ENCODE measurements around the gene ARID3B. TPM values are rescaled to one million over a fixed set of nuclear protein-coding genes. Genes with fewer than 3 reads are reported as not detected.

ARID3B gene
- total RNA-seq, 1 experiment from 2014 or later, result 8.1 TPM

DNA sequence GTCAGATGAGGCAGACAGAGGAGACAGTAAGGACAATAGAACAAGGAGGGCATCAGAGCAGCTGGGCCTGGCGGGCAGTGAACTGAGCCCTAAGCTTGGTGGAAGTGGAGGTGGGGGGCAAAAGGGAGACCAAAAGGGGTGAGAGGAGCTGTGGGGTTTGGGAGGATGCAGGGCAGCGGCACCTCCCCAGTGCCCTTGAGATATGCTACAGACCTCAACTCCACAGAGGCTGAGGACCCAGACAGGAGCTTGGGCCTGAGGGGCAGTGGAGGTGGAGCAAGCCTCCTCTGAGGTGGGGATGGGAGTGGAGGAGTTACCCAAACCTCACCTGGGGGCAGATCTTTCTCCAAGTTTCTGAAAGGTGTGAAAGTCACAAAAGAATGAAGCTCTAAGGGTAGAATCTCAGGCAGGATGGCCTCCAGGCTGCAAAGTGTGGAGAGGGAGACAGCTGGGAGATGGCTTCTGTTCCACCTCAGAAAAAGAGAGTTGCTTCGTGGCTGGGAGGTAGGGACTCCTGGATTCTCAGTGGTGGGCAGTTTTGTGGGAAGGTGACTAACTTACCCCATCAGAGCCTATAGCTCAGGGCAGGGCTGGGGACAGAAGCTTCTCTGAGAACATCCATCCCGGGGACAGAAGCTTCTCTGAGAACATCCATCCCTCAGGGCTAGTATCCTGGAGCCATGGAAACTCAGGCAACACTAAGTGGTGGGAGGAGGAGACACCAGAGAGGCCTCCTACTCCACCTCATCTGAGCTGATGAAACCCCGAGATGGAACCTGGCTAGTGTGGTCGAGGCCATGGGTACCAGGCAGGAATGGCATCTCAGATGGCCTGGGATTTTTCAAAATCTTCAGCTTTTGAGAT is 72.3 kb downstream of the ARID3B start:
- no peak overlapping the region for H3K9ac ChIP-seq (ENCODE audit: low read length)
- TF ChIP-seq FOSL1 (IDR thresholded peaks at IDR 0.05; ENCODE audit: low read depth) (no peak), POLR2A (IDR thresholded peaks at IDR 0.05; ENCODE audit: borderline replicate concordance, extremely low read depth, insufficient read depth, insufficient read length) (no peak), EZH2 (IDR thresholded peaks at IDR 0.05) (no peak), ZFX (IDR thresholded peaks at IDR 0.05) (no peak), CBX3 (IDR thresholded peaks at IDR 0.05; ENCODE audit: low read depth) (no peak), SP1 (IDR thresholded peaks at IDR 0.05; ENCODE audit: low read depth) (no peak)
- H3K36me3 ChIP-seq (ENCODE audit: control insufficient read depth in 1 of 2, insufficient read depth in 2 of 2, low read length in 2 of 2), result no peaks in the 10 kb centered on the region
- H3K4me2 ChIP-seq (ENCODE audit: low read length), result no peak overlapping the region
- no peaks in the 10 kb centered on the region for H4K20me1 ChIP-seq (ENCODE audit: insufficient read depth)
- peaks cover under 1% of the 10 kb centered on the region; the same call in 1 of the 2 replicates for H3K27me3 ChIP-seq (ENCODE audit: insufficient read depth, low read length)
- H2AFZ ChIP-seq (ENCODE audit: low read depth, low read length, poor library complexity, severe bottlenecking), result no peak overlapping the region
- POLR2A ChIA-PET, result no interaction called here
- CTCF ChIA-PET, result no interaction called here
- peaks cover 9 to 27% of the 10 kb centered on the region in 2 experiments; a peak in 3 of 4 replicates for H3K4me1 ChIP-seq (ENCODE audit: control insufficient read depth in 1 of 2, insufficient read depth in 2 of 2, low read length in 2 of 2)
- intact Hi-C loops (cut with micrococcal nuclease), result no loop called here
- ATAC-seq (no peak), DNase-seq (ENCODE audit: low read depth, low spot score) (no peak)
- BruUV-seq (replicated peaks), result no TSS peak
- no peaks in the 10 kb centered on the region for H3K9me2 ChIP-seq (ENCODE audit: insufficient read depth)
- no peaks in the 10 kb centered on the region for H3K9me3 ChIP-seq (ENCODE audit: control insufficient read depth in 1 of 2, insufficient read depth in 1 of 2, low read depth in 1 of 2, low read length in 2 of 2)
- RAD21 ChIA-PET (ENCODE audit: low non-redundant PET in 1 of 2, low total read pairs in 2 of 2, uncharacterized antibody in 2 of 2, unreplicated experiment in 2 of 2), result no interaction called here
- no peak overlapping the region for H3K27ac ChIP-seq (ENCODE audit: low read depth, low read length)
- no peak overlapping the region for H3K4me3 ChIP-seq (replicated peaks in 1 of 2; ENCODE audit: low read depth in 1 of 2, low read length in 2 of 2)
- peaks cover 27% of the 10 kb centered on the region for H3K79me2 ChIP-seq (ENCODE audit: insufficient read depth, low read length)

DNA sequence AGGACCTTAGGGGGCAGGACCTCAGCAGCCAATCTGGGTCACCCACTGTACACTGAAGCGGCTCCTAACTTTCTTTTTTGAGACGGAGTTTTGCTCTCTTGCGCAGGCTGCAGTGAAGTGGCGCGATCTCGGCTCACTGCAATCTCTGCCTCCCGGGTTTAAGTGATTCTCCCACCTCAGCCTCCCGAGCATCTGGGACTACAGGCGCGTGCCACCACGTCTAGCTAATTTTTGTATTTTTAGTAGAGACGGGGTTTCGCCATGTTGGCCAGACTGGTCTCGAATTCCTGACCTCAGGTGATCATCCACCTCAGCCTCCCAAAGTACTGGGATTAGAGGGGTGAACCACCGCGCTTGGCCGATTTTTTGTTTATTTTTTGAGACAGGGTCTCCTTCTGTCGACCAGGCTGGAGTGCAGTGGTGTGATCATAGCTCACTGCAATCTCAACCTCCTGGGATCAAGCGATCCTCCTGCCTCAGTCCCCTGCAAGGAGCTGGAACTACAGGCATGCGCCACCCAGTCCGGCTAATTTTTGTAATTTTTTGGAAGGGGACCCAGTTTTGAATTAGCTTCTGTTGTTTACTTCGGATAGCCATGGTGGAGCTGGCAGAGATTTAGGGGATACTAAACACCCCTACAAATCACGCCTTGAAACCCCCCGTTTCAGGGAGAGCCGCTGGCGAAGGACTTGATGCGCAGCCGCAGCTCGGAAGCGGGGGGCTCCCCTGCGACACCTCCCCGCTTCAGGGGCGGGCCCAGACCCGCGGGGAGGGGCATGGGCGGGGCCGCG is 73.1 kb downstream of the ARID3B start:
- ChIA-PET RAD21 (ENCODE audit: low non-redundant PET in 1 of 2, low total read pairs in 2 of 2, uncharacterized antibody in 2 of 2, unreplicated experiment in 2 of 2) (interaction anchor here in 1 of 2 experiments (0.7 kb wide), 1 partner anchor 68 kb away, joined by 3 read pairs; no protein-coding TSS in a partner anchor), POLR2A (no interaction called here), CTCF (interaction anchor here (0.8 to 1.2 kb wide), 2 partner anchors 112 to 239 kb away, joined by 3 to 4 read pairs; no protein-coding TSS in a partner anchor)
- Histone ChIP-seq H3K9me3 (ENCODE audit: control insufficient read depth in 1 of 2, insufficient read depth in 1 of 2, low read depth in 1 of 2, low read length in 2 of 2) (no peaks in the 10 kb centered on the region), H4K20me1 (ENCODE audit: insufficient read depth) (no peaks in the 10 kb centered on the region), H3K79me2 (ENCODE audit: insufficient read depth, low read length) (peaks cover 35% of the 10 kb centered on the region), H3K4me1 (ENCODE audit: control insufficient read depth in 1 of 2, insufficient read depth in 2 of 2, low read length in 2 of 2) (peaks cover 9 to 27% of the 10 kb centered on the region in 2 experiments; a peak in 3 of 4 replicates), H3K9ac (ENCODE audit: low read length) (peak overlapping the region; percentile 99), H3K27ac (ENCODE audit: low read depth, low read length) (peak overlapping the region; percentile 13; the same call in 1 of the 2 replicates), H3K9me2 (ENCODE audit: insufficient read depth) (no peaks in the 10 kb centered on the region), H2AFZ (ENCODE audit: low read depth, low read length, poor library complexity, severe bottlenecking) (peak overlapping the region; percentile 11), H3K27me3 (ENCODE audit: insufficient read depth, low read length) (no peaks in the 10 kb centered on the region), H3K4me2 (ENCODE audit: low read length) (peak overlapping the region; percentile 92), H3K4me3 (replicated peaks in 1 of 2; ENCODE audit: low read depth in 1 of 2, low read length in 2 of 2) (peak overlapping the region; percentile 99), H3K36me3 (ENCODE audit: control insufficient read depth in 1 of 2, insufficient read depth in 2 of 2, low read length in 2 of 2) (no peaks in the 10 kb centered on the region)
- DNase-seq (ENCODE audit: low read depth, low spot score), result no peak
- intact Hi-C loops (cut with micrococcal nuclease), result loop anchor here (1.0 to 2.0 kb wide), 2 partner anchors 73 to 153 kb away; partner anchors contain the start of genes ARID3B and UBL7
- TSS peak; percentile 33 for BruUV-seq (replicated peaks)
- no peak for ATAC-seq
- TF ChIP-seq, protein P1, sequence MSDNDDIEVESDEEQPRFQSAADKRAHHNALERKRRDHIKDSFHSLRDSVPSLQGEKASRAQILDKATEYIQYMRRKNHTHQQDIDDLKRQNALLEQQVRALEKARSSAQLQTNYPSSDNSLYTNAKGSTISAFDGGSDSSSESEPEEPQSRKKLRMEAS (IDR thresholded peaks at IDR 0.05), result no peak
- TF ChIP-seq, protein P2, sequence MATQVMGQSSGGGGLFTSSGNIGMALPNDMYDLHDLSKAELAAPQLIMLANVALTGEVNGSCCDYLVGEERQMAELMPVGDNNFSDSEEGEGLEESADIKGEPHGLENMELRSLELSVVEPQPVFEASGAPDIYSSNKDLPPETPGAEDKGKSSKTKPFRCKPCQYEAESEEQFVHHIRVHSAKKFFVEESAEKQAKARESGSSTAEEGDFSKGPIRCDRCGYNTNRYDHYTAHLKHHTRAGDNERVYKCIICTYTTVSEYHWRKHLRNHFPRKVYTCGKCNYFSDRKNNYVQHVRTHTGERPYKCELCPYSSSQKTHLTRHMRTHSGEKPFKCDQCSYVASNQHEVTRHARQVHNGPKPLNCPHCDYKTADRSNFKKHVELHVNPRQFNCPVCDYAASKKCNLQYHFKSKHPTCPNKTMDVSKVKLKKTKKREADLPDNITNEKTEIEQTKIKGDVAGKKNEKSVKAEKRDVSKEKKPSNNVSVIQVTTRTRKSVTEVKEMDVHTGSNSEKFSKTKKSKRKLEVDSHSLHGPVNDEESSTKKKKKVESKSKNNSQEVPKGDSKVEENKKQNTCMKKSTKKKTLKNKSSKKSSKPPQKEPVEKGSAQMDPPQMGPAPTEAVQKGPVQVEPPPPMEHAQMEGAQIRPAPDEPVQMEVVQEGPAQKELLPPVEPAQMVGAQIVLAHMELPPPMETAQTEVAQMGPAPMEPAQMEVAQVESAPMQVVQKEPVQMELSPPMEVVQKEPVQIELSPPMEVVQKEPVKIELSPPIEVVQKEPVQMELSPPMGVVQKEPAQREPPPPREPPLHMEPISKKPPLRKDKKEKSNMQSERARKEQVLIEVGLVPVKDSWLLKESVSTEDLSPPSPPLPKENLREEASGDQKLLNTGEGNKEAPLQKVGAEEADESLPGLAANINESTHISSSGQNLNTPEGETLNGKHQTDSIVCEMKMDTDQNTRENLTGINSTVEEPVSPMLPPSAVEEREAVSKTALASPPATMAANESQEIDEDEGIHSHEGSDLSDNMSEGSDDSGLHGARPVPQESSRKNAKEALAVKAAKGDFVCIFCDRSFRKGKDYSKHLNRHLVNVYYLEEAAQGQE (IDR thresholded peaks at IDR 0.05; ENCODE audit: low read depth), result no peak
- TF ChIP-seq SP1 (IDR thresholded peaks at IDR 0.05; ENCODE audit: low read depth) (no peak), SIN3A (IDR thresholded peaks at IDR 0.05; ENCODE audit: low read depth) (no peak), EGR1 (IDR thresholded peaks at IDR 0.05; ENCODE audit: low read depth) (no peak), CBX3 (IDR thresholded peaks at IDR 0.05; ENCODE audit: low read depth) (no peak), EZH2 (IDR thresholded peaks at IDR 0.05) (no peak), TCF7L2 (IDR thresholded peaks at IDR 0.05; ENCODE audit: borderline replicate concordance, extremely low read depth, insufficient read depth, insufficient read length) (no peak), JUND (IDR thresholded peaks at IDR 0.05) (no peak), ELF1 (IDR thresholded peaks at IDR 0.05; ENCODE audit: borderline replicate concordance, low read depth) (no peak), SRF (IDR thresholded peaks at IDR 0.05; ENCODE audit: low read depth) (no peak), ZNF274 (IDR thresholded peaks at IDR 0.05; ENCODE audit: low read depth, low read length) (no peak), CEBPB (IDR thresholded peaks at IDR 0.05; ENCODE audit: low read depth) (no peak)
